Neural progenitor cell (in vitro differentiated cells): Measurements from ENCODE around the gene SFXN2.

Experiments used
- CTCF ChIP-seq: fragments of 200-600 bp; sonication (generic); IDR thresholded peaks from 2 replicates; pipeline ENCODE4 v1.5.1; 2017; ENCODE audit warnings: antibody characterized with exemption, mild to moderate bottlenecking
- EZH2 ChIP-seq: fragments of 200-600 bp; sonication (generic); IDR thresholded peaks from 2 replicates; pipeline ENCODE4 v1.6.1; 2017; ENCODE audit warnings: antibody characterized with exemption, mild to moderate bottlenecking, moderate library complexity

GRCh38 chr10:102776779-102777456 lies 62.5 kb downstream of the SFXN2 start:
- no peak for TF ChIP-seq EZH2
- TF ChIP-seq CTCF = no peak
